ENCODE results near the gene SSR3.

Gene SSR3

DNA sequence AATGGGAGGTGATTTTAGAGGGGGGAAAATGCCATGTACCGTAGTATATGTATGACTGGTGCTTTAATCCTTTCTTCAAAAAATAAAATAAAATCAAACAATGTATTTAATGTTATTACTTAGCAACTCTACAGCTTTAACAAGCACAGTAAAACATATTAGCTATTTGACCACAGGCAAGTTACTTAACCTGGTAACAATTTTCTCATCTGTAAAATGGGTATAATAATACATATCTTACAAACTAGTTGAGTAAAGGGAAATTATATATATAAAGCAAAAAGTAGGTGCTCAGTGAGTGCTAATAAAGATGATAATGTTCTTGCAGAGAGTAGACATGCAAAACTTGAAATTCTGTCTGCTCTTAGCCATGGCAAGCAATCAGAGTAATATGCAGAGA is 27.9 kb downstream of the SSR3 start:
- TF ChIP-seq, protein P1, sequence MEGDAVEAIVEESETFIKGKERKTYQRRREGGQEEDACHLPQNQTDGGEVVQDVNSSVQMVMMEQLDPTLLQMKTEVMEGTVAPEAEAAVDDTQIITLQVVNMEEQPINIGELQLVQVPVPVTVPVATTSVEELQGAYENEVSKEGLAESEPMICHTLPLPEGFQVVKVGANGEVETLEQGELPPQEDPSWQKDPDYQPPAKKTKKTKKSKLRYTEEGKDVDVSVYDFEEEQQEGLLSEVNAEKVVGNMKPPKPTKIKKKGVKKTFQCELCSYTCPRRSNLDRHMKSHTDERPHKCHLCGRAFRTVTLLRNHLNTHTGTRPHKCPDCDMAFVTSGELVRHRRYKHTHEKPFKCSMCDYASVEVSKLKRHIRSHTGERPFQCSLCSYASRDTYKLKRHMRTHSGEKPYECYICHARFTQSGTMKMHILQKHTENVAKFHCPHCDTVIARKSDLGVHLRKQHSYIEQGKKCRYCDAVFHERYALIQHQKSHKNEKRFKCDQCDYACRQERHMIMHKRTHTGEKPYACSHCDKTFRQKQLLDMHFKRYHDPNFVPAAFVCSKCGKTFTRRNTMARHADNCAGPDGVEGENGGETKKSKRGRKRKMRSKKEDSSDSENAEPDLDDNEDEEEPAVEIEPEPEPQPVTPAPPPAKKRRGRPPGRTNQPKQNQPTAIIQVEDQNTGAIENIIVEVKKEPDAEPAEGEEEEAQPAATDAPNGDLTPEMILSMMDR (IDR thresholded peaks at IDR 0.05; ENCODE audit: low read length, missing control alignments): no peak
- no peak overlapping the region for H3K4me3 ChIP-seq (replicated peaks; ENCODE audit: low read depth, low read length)
- no peak for DNase-seq (ENCODE audit: low read depth)

DNA sequence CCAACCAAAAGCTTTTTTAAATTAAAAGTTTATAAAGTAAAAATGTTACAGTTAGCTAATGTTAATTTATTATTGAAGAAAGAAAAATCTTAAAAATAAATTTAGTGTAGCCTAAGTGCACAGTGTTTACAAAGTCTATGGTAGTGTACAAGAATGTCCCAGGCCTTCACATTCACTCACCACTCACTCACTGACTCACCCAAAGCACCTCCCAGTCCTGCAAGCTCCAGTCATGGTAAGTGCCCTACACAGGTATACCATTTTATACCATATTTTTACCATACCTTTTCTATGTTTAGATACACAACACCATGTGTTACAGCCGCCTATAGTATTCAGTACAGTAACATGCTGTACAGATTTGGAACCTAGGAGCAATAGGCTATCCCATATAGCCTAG is 29.1 kb downstream of the SSR3 start:
- TF ChIP-seq, protein P1 (IDR thresholded peaks at IDR 0.05; ENCODE audit: low read length, missing control alignments): no peak
- no peak overlapping the region for H3K4me3 ChIP-seq (replicated peaks; ENCODE audit: low read depth, low read length)
- DNase-seq (ENCODE audit: low read depth): no peak

DNA sequence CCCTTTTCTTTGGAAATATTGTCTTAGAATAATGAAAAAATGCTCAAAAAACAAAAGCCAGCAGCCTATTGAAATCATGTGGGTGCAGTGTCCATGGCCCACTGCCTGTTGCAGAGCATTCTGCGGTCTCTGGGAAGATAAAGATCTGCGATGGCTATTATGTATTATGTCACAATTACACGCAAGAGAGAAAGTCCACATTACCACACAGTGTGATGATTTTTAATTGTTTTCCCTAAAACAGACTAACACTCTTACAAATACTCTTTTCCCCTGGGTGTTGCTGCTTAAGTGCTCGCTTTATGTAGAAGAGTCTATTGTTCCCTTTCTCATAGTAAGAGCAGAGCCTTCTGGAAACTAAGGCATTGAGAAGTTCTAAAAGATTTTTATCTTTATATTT is 32.2 kb downstream of the SSR3 start:
- no peak overlapping the region for H3K4me3 ChIP-seq (replicated peaks; ENCODE audit: low read depth, low read length)
- TF ChIP-seq, protein P1 (IDR thresholded peaks at IDR 0.05; ENCODE audit: low read length, missing control alignments): no peak
- DNase-seq (ENCODE audit: low read depth): no peak

DNA sequence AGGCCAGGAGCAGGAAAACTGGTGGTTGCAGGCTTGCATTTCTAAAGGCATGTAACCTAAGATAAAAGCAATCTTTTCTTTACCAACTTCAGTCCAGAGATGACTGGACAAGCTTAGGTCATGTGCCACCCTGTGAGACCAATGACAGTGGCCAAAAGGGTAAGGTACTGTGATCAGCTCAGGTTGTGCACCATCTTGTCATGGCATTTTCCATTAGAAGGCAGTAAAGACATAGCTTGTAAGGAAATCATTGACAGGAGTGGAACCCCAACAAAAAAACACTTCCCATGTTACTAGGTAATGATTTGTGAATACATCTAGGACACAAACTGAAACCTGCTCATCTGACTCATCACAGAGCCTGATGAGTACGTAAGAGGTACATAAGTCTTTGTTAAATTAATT is 35.2 kb downstream of the SSR3 start:
- TF ChIP-seq, protein P1 (IDR thresholded peaks at IDR 0.05; ENCODE audit: low read length, missing control alignments): no peak
- no peak for DNase-seq (ENCODE audit: low read depth)
- no peak overlapping the region for H3K4me3 ChIP-seq (replicated peaks; ENCODE audit: low read depth, low read length)

DNA sequence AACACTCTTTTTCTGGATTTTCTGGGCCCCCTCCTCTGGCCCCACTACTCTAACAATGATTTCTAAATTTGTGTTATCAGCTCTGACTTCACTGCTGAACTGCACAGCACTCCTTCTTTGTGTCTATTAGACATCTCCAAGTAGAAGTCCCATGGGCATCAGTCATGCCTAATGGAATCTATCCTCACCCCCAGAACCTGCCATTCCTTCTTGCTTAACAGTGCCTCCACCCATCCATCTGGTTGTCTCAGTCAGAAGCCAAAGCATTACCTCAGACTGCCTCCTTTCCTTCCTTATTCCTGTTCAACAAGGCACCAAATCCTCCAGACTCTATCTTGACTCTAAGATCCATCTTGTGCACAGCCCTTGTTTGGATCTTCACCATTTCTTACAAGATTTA is 36.2 kb downstream of the SSR3 start:
- no peak for DNase-seq (ENCODE audit: low read depth)
- no peak overlapping the region for H3K4me3 ChIP-seq (replicated peaks; ENCODE audit: low read depth, low read length)
- TF ChIP-seq, protein P1 (IDR thresholded peaks at IDR 0.05; ENCODE audit: low read length, missing control alignments): no peak

DNA sequence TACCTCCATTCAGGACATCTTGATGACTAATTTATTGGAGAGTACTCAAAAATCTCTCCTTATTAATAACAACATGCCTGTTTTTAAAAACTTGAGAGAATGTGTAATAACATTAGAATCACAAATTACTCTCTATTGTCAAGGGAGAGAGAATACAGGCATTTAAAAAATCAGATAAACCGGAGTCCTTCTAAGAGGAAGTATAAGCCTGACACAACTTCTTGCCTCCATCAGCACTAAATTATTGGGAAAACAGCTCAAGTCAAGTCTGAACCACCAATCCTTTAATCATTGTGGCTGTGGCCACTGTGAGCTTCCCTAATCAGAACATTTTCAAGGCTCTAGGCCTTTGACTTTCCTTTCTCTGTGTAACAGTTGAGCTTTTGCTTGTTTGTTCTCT is 38.0 kb downstream of the SSR3 start:
- no peak overlapping the region for H3K4me3 ChIP-seq (replicated peaks; ENCODE audit: low read depth, low read length)
- TF ChIP-seq, protein P1 (IDR thresholded peaks at IDR 0.05; ENCODE audit: low read length, missing control alignments): no peak
- no peak for DNase-seq (ENCODE audit: low read depth)

DNA sequence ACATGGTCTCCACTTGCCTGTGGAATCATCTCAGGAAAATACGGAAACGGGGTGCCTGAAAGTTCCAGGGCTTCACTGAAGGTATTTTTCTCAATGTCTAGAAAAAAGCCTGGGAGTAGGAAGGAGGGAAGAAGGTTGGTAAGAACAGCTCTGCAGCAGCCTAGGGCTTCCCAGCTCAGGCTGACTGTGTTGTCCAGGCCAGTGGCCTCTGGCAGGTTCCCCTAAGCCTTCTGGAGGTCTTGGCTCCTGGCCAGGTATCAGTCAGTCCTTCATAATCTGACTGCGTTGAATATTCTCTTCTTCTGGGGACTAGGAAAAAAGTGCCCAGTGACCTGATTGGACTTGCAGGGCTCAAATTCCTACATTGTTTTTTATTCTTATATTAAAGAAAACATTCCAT is 38.6 kb downstream of the SSR3 start:
- TF ChIP-seq, protein P1 (IDR thresholded peaks at IDR 0.05; ENCODE audit: low read length, missing control alignments): no peak
- no peak for DNase-seq (ENCODE audit: low read depth)
- H3K4me3 ChIP-seq (replicated peaks; ENCODE audit: low read depth, low read length): no peak overlapping the region
